GM12878 (cell line): ENCODE results near the gene GRB10. TPM values are rescaled to one million over a fixed set of nuclear protein-coding genes. Genes with fewer than 3 reads are reported as not detected.
A peak's percentile ranks its signal among the peaks of the same experiment; 100 is the strongest.

Experiments
- ATAC-seq: fragments of 200-7000 bp; cut with Tn5 transposase; 3 replicates; pipeline ENCODE4 v1.9.1; 2020; ENCODE audit warnings: mild to moderate bottlenecking, moderate library complexity
- BruUV-seq: library from RNA; stranded (reverse); fragments of 400-500 nt; replicated peaks from 2 replicates; lab custom pipeline; 2021; lab: Mats Ljungman, UMichigan
- CTCF ChIA-PET: fragments of 300-600 bp; sonication (Branson Sonifier 250); formaldehyde crosslinking; extraction: SDS; loops from one replicate; lab custom pipeline; 2021; ENCODE audit warnings: inconsistent platforms; lab: Yijun Ruan, JAX
- POLR2A ChIA-PET: fragments of 350-600 bp; formaldehyde crosslinking; extraction: SDS; loops from one replicate; lab custom pipeline; 2021; ENCODE audit warnings: inconsistent platforms; lab: Charles Lee
- RAD21 ChIA-PET: fragments of 300-600 bp; sonication (Branson Sonifier 250); formaldehyde crosslinking; loops from one replicate; lab custom pipeline; 2023; ENCODE audit warnings: antibody characterized with exemption; ENCODE audit not compliant: unreplicated experiment; lab: Charles Lee
- SMC1A ChIA-PET: fragments of 300-600 bp; sonication (Branson Sonifier 250); formaldehyde crosslinking; loops from one replicate; lab custom pipeline; 2023; ENCODE audit not compliant: unreplicated experiment, uncharacterized antibody; lab: Charles Lee
- DNase-seq: peaks from one replicate; pipeline ENCODE4 v3.0.0-alpha.2; 2011; ENCODE audit warnings: low read depth, low spot score
- FAIRE-seq: peaks from 3 replicates; lab custom pipeline; 2011; peaks lifted over from hg19 to GRCh38; lab: Jason Lieb, UNC
- H2AFZ ChIP-seq: 2 replicates; pipeline ENCODE4 v1.6.0; 2011; ENCODE audit warnings: low read depth, low read length, control low read depth; ENCODE audit not compliant: control insufficient read depth
- H3K27ac ChIP-seq: 2 replicates; pipeline ENCODE4 v1.5.1; 2011; ENCODE audit warnings: control low read depth; ENCODE audit not compliant: control insufficient read depth, insufficient read depth
- H3K27me3 ChIP-seq, 2 experiments: replicated peaks in 1 of 2; 2 replicates each; pipeline versions ENCODE4 v1.6.0 to v1.6.1; 2011; ENCODE audit warnings: low read length in 1 of 2; ENCODE audit not compliant: control insufficient read depth in 2 of 2, insufficient read depth in 2 of 2
- H3K36me3 ChIP-seq, 2 experiments: 2 replicates each; pipeline ENCODE4 v1.5.1; 2011; ENCODE audit warnings: low read length in 1 of 2; ENCODE audit not compliant: control insufficient read depth in 2 of 2, insufficient read depth in 2 of 2
- H3K4me1 ChIP-seq: 2 replicates; pipeline ENCODE4 v1.6.1; 2011; ENCODE audit warnings: mild to moderate bottlenecking, low read length, moderate library complexity, mixed read lengths; ENCODE audit not compliant: control insufficient read depth, insufficient read depth
- H3K4me2 ChIP-seq: 2 replicates; pipeline ENCODE4 v1.6.0; 2011; ENCODE audit warnings: control low read depth; ENCODE audit not compliant: control insufficient read depth, insufficient read depth
- H3K4me3 ChIP-seq: fragments of 200-600 bp; sonication (generic); 2 replicates; pipeline ENCODE4 v1.5.1; 2016
- H3K79me2 ChIP-seq: 2 replicates; pipeline ENCODE4 v1.6.0; 2011; ENCODE audit warnings: low read length; ENCODE audit not compliant: control insufficient read depth, insufficient read depth
- H3K9ac ChIP-seq: 2 replicates; pipeline ENCODE4 v1.8.0; 2011; ENCODE audit warnings: low read length, control low read depth, mixed read lengths; ENCODE audit not compliant: control insufficient read depth, insufficient read depth
- H3K9me3 ChIP-seq: replicated peaks from 3 replicates; pipeline ENCODE4 v1.5.1; 2011; ENCODE audit warnings: mild to moderate bottlenecking, low read length; ENCODE audit not compliant: control insufficient read depth, insufficient read depth
- H4K20me1 ChIP-seq: 2 replicates; pipeline ENCODE4 v1.6.0; 2011; ENCODE audit not compliant: control insufficient read depth, insufficient read depth
- BHLHE40 ChIP-seq, 2 experiments: fragments of 450-650 bp in 1 of 2; IDR thresholded peaks; 2 replicates each; pipeline ENCODE4 v1.6.1; 2011 to 2017; ENCODE audit warnings: low read depth in 2 of 2, borderline replicate concordance in 1 of 2, improper control_type of control experiment in 1 of 2, low read length in 1 of 2, mild to moderate bottlenecking in 1 of 2
- E4F1 ChIP-seq: fragments of 450-650 bp; IDR thresholded peaks from 2 replicates; pipeline ENCODE4 v1.6.1; 2018; ENCODE audit warnings: borderline replicate concordance, mild to moderate bottlenecking; ENCODE audit not compliant: partially characterized antibody
- JUNB ChIP-seq: IDR thresholded peaks from 2 replicates; pipeline ENCODE4 v1.6.1; 2016; ENCODE audit warnings: antibody characterized with exemption, mild to moderate bottlenecking
- PKNOX1 ChIP-seq: fragments of 450-650 bp; IDR thresholded peaks from 2 replicates; pipeline ENCODE4 v1.6.1; 2016; ENCODE audit warnings: mild to moderate bottlenecking
- RAD21 ChIP-seq: IDR thresholded peaks from 2 replicates; pipeline ENCODE4 v1.6.1; 2011; ENCODE audit warnings: mild to moderate bottlenecking, low read depth, low read length, moderate library complexity; ENCODE audit not compliant: insufficient read depth
- ZNF384 ChIP-seq: IDR thresholded peaks from 2 replicates; pipeline ENCODE4 v1.6.1; 2012; ENCODE audit warnings: low read depth, mild to moderate bottlenecking, low read length, improper control_type of control experiment, borderline replicate concordance
- WGBS: methylation state at CpG from one replicate; pipeline ENCODE4 v1.1.6; 2016; ENCODE audit warnings: low lambda C conversion rate; ENCODE audit not compliant: insufficient replicate concordance, insufficient coverage; ENCODE audit errors: missing lambda C conversion rate; 5-methylcytosine and 5-hydroxymethylcytosine counted together
- in situ Hi-C: fragments of 300-500 bp; cut with MboI; formaldehyde crosslinking; loops from 9 replicates; pipeline ENCODE4 v1.14.3; 2018; ENCODE audit warnings: mixed read lengths
- intact Hi-C: fragments of 100-400 bp; cut with micrococcal nuclease; formaldehyde crosslinking; loops from one replicate; pipeline ENCODE4 v1.14.2; 2022; ENCODE audit not compliant: unreplicated experiment
- polyA plus RNA-seq, 11 experiments: library from polyadenylated mRNA; depleted of rRNA in 4 of 11; unstranded in 6 of 11; stranded (reverse) in 5 of 11; fragments of >200 nt; fragmentation: Nextera tagmentation in 4 of 11; fragmentation: Illumina TruSeq in 1 of 11; extraction: Ambion mirVana in 4 of 11; extraction: Trizol in 1 of 11; gene quantifications; 1 replicate in 1 of 11; 2 replicates in 10 of 11; pipeline versions ENCODE4 v1.2.1 to v1.2.3, GENCODE V29; 2011 to 2016; ENCODE audit warnings: inconsistent platforms in 2 of 11, missing spikeins in 2 of 11, low read depth in 1 of 11
- total RNA-seq, 4 experiments: library from RNA; depleted of rRNA in 3 of 4; stranded (reverse); fragments of >200 nt in 3 of 4; fragmentation: Illumina TruSeq in 1 of 4; extraction: Trizol in 1 of 4; gene quantifications; 2 replicates each; pipeline versions ENCODE4 v1.2.1 to v1.2.3, GENCODE V29; 2013 to 2021
- TF ChIP-seq, protein P1 (sequence below): fragments of 450-650 bp; IDR thresholded peaks from 2 replicates; pipeline ENCODE4 v1.6.1; 2017; ENCODE audit warnings: antibody characterized with exemption, mild to moderate bottlenecking, moderate library complexity
- TF ChIP-seq, protein P2 (sequence below): fragments of 450-650 bp; IDR thresholded peaks from 2 replicates; pipeline ENCODE4 v1.6.1; 2017; ENCODE audit warnings: mild to moderate bottlenecking, low read depth, inconsistent platforms; ENCODE audit not compliant: poor library complexity, severe bottlenecking

Gene GRB10
- total and polyA plus RNA-seq, 10 of the 15 experiments (the other 5 are each of a cell fraction or from before 2014, with no cell fraction given): 0.04 to 0.33 TPM; not detected in 8

GRCh38 chr7:50595491-50596102, 187.1 kb downstream of the GRB10 start (continued):
- no peak for TF ChIP-seq E4F1
- no peak for TF ChIP-seq BHLHE40 (IDR thresholded peaks at IDR 0.05; ENCODE audit: borderline replicate concordance in 1 of 2, low read depth in 2 of 2, low read length in 1 of 2)
- TF ChIP-seq RAD21: 0 out of 2 replicates have a peak, but pooled peaks have one; percentile 18
- no peak for TF ChIP-seq ZNF384

DNA sequence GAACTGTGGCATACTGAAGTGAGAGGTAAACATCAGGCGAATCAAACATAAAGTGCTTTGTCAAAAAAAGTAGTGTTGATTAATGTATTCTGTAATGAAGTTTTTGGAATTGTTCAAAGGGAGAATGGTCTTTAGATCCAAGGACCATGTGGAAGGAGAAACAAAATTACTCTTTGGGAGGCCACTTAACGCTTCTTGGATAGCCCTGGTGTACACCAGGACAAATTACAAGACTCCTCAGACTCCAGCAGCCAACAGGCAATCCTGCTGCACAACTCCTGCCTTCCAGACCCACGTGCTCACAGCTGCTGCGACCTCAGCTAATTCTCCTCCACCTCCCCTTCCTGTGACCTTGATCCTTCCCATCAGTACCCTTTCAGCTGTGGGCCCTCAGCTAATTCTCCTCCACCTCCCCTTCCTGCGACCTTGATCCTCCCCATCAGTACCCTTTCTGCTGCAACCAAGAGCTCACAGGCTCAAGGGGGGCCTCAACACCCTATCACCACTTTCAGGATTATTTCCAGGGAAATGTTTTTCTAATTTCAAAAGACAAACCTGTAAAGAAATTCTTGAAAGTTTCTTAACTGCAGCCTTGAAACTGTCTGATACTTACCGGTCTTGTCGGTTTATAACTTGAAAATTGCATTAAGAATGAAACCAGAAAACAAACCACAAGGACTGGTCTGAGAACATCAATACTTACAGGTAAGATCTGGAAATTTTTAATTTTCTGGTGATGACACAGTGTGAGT, 187.8 kb downstream of the GRB10 start:
- in situ Hi-C loops (no loop called here), intact Hi-C loops (no loop called here)
- ATAC-seq (peak; percentile 62), FAIRE-seq (no peak), DNase-seq (no peak)
- no peak overlapping the region for H3K9ac ChIP-seq
- peak overlapping the region; percentile 59; the same call in 1 of the 2 replicates for H3K4me2 ChIP-seq
- peaks cover 3 to 8% of the 10 kb centered on the region in 2 experiments for H3K27me3 ChIP-seq
- ChIA-PET CTCF (no interaction called here), RAD21 (no interaction called here), SMC1A (no interaction called here), POLR2A (no interaction called here)
- BruUV-seq: no TSS peak
- 2% methylated on average over 7 of the region's 7 CpGs for WGBS
- H3K4me1 ChIP-seq: peaks cover 3% of the 10 kb centered on the region; the same call in 1 of the 2 replicates
- no peaks in the 10 kb centered on the region for H3K79me2 ChIP-seq
- no peak overlapping the region for H2AFZ ChIP-seq
- H3K9me3 ChIP-seq: no peaks in the 10 kb centered on the region; the same call in 2 of the 3 replicates
- H4K20me1 ChIP-seq: no peaks in the 10 kb centered on the region; the same call in 1 of the 2 replicates
- no peak overlapping the region for H3K4me3 ChIP-seq
- H3K36me3 ChIP-seq: no peaks in the 10 kb centered on the region
- no peak overlapping the region for H3K27ac ChIP-seq
- TF ChIP-seq, protein P1, sequence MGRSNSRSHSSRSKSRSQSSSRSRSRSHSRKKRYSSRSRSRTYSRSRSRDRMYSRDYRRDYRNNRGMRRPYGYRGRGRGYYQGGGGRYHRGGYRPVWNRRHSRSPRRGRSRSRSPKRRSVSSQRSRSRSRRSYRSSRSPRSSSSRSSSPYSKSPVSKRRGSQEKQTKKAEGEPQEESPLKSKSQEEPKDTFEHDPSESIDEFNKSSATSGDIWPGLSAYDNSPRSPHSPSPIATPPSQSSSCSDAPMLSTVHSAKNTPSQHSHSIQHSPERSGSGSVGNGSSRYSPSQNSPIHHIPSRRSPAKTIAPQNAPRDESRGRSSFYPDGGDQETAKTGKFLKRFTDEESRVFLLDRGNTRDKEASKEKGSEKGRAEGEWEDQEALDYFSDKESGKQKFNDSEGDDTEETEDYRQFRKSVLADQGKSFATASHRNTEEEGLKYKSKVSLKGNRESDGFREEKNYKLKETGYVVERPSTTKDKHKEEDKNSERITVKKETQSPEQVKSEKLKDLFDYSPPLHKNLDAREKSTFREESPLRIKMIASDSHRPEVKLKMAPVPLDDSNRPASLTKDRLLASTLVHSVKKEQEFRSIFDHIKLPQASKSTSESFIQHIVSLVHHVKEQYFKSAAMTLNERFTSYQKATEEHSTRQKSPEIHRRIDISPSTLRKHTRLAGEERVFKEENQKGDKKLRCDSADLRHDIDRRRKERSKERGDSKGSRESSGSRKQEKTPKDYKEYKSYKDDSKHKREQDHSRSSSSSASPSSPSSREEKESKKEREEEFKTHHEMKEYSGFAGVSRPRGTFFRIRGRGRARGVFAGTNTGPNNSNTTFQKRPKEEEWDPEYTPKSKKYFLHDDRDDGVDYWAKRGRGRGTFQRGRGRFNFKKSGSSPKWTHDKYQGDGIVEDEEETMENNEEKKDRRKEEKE: no peak
- TF ChIP-seq, protein P2, sequence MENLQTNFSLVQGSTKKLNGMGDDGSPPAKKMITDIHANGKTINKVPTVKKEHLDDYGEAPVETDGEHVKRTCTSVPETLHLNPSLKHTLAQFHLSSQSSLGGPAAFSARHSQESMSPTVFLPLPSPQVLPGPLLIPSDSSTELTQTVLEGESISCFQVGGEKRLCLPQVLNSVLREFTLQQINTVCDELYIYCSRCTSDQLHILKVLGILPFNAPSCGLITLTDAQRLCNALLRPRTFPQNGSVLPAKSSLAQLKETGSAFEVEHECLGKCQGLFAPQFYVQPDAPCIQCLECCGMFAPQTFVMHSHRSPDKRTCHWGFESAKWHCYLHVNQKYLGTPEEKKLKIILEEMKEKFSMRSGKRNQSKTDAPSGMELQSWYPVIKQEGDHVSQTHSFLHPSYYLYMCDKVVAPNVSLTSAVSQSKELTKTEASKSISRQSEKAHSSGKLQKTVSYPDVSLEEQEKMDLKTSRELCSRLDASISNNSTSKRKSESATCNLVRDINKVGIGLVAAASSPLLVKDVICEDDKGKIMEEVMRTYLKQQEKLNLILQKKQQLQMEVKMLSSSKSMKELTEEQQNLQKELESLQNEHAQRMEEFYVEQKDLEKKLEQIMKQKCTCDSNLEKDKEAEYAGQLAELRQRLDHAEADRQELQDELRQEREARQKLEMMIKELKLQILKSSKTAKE: no peak
- no peak for TF ChIP-seq PKNOX1
- TF ChIP-seq JUNB: peak; percentile 24; the same call in 1 of the 2 replicates
